Endothelial cell of umbilical vein (primary cell): ENCODE measurements around the gene CNPPD1. TPM values are rescaled to one million over a fixed set of nuclear protein-coding genes. Genes with fewer than 3 reads are reported as not detected.

Source experiments
- BruUV-seq: library from RNA; stranded (reverse); fragments of 400-500 nt; replicated peaks from 2 replicates; lab custom pipeline; 2021; lab: Mats Ljungman, UMichigan
- CTCF ChIA-PET: fragments of 300-600, 350-600 bp; sonication (Branson Sonifier 250); formaldehyde crosslinking; loops from one replicate; lab custom pipeline; 2021; ENCODE audit warnings: antibody characterized with exemption, inconsistent platforms; lab: Charles Lee
- POLR2A ChIA-PET: fragments of 300-600, 350-600 bp; sonication (Branson Sonifier 250); formaldehyde crosslinking; loops from one replicate; lab custom pipeline; 2021; ENCODE audit warnings: antibody characterized with exemption, inconsistent platforms; lab: Charles Lee
- DNase-seq: peaks from one replicate; pipeline ENCODE4 v3.0.0-alpha.2; 2011; ENCODE audit warnings: low read depth, low spot score
- FAIRE-seq: peaks from 2 replicates; lab custom pipeline; 2011; peaks lifted over from hg19 to GRCh38; lab: Jason Lieb, UNC
- H2AFZ ChIP-seq: 2 replicates; pipeline ENCODE4 v1.6.0; 2012; ENCODE audit warnings: low read depth, low read length, control low read depth, inconsistent platforms
- H3K27ac ChIP-seq: 2 replicates; pipeline ENCODE4 v1.5.1; 2011; ENCODE audit warnings: low read depth, mild to moderate bottlenecking, control low read depth, low read length, moderate library complexity; ENCODE audit not compliant: insufficient read depth
- H3K27me3 ChIP-seq, 2 experiments: 2 replicates each; pipeline versions ENCODE4 v1.6.0 to v1.6.1; 2011; ENCODE audit warnings: low read length in 2 of 2, mixed read lengths in 1 of 2; ENCODE audit not compliant: control insufficient read depth in 2 of 2, insufficient read depth in 2 of 2
- H3K36me3 ChIP-seq, 2 experiments: 2 replicates in 1 of 2; 3 replicates in 1 of 2; pipeline ENCODE4 v1.5.1; 2011; ENCODE audit warnings: low read length in 2 of 2, mild to moderate bottlenecking in 1 of 2, moderate library complexity in 1 of 2; ENCODE audit not compliant: control insufficient read depth in 2 of 2, insufficient read depth in 2 of 2; ENCODE audit errors: extremely low read depth in 1 of 2
- H3K4me1 ChIP-seq: 3 replicates; pipeline ENCODE4 v1.5.1; 2011; ENCODE audit warnings: mild to moderate bottlenecking, low read length; ENCODE audit not compliant: control insufficient read depth, insufficient read depth; ENCODE audit errors: extremely low read depth
- H3K4me2 ChIP-seq: 2 replicates; pipeline ENCODE4 v1.6.1; 2011; ENCODE audit warnings: low read length, control low read depth, mixed read lengths; ENCODE audit not compliant: insufficient read depth
- H3K4me3 ChIP-seq, 3 experiments: fragments of 200-600 bp in 1 of 3; sonication (generic), shearing (Covaris generic) in 1 of 3; replicated peaks in 1 of 3; 2 replicates each; pipeline ENCODE4 v1.5.1; 2011 to 2016; ENCODE audit warnings: control low read depth in 3 of 3, low read length in 3 of 3, mild to moderate bottlenecking in 2 of 3, inconsistent platforms in 1 of 3, low read depth in 1 of 3, moderate library complexity in 1 of 3; ENCODE audit not compliant: insufficient read depth in 1 of 3
- H3K79me2 ChIP-seq: 2 replicates; pipeline ENCODE4 v1.6.0; 2012; ENCODE audit warnings: low read length, inconsistent platforms; ENCODE audit not compliant: control insufficient read depth, insufficient read depth
- H3K9ac ChIP-seq: replicated peaks from 2 replicates; pipeline ENCODE3; 2011; ENCODE audit warnings: low read length, control low read depth; ENCODE audit not compliant: insufficient read depth; ENCODE audit errors: extremely low read depth
- H3K9me1 ChIP-seq: replicated peaks from 3 replicates; pipeline ENCODE4 v1.6.0; 2011; ENCODE audit warnings: mild to moderate bottlenecking, low read length; ENCODE audit not compliant: control insufficient read depth, insufficient read depth; ENCODE audit errors: extremely low read depth
- H3K9me3 ChIP-seq: replicated peaks from 2 replicates; pipeline ENCODE4 v1.5.1; 2012; ENCODE audit warnings: low read length, inconsistent platforms; ENCODE audit not compliant: control insufficient read depth, insufficient read depth
- H4K20me1 ChIP-seq: replicated peaks from 2 replicates; pipeline ENCODE3; 2011; ENCODE audit warnings: mild to moderate bottlenecking, low read length; ENCODE audit not compliant: control insufficient read depth, insufficient read depth; ENCODE audit errors: extremely low read depth
- CTCF ChIP-seq, 2 donors: IDR thresholded peaks; 1 replicate in 1 of 2; 2 replicates in 1 of 2; pipeline ENCODE4 v1.5.1; 2011; ENCODE audit warnings: low read length in 2 of 2, mild to moderate bottlenecking in 2 of 2, moderate library complexity in 2 of 2, control low read depth in 1 of 2, inconsistent platforms in 1 of 2, low read depth in 1 of 2; ENCODE audit not compliant: insufficient read depth in 1 of 2; ENCODE audit errors: extremely low read depth in 1 of 2
- EZH2 ChIP-seq: IDR thresholded peaks from 2 replicates; pipeline ENCODE4 v1.6.1; 2012; ENCODE audit warnings: borderline replicate concordance, low read depth, mild to moderate bottlenecking, moderate library complexity, low read length, inconsistent platforms; ENCODE audit not compliant: severe bottlenecking
- FOS ChIP-seq: IDR thresholded peaks from 2 replicates; pipeline ENCODE4 v1.6.1; 2011; ENCODE audit warnings: mild to moderate bottlenecking, low read length, moderate library complexity, borderline replicate concordance; ENCODE audit not compliant: insufficient read depth
- GATA2 ChIP-seq: IDR thresholded peaks from 2 replicates; pipeline ENCODE4 v1.7.0; 2011; ENCODE audit warnings: low read depth, mild to moderate bottlenecking, moderate library complexity, mixed read lengths, low read length; ENCODE audit not compliant: insufficient read length, insufficient read depth
- JUN ChIP-seq: IDR thresholded peaks from 2 replicates; pipeline ENCODE4 v1.6.1; 2011; ENCODE audit warnings: borderline replicate concordance, low read depth; ENCODE audit not compliant: insufficient read length, insufficient read depth
- MAX ChIP-seq: IDR thresholded peaks from 2 replicates; pipeline ENCODE4 v1.6.1; 2011; ENCODE audit not compliant: insufficient read depth, insufficient read length
- MYC ChIP-seq: IDR thresholded peaks from one replicate; pipeline ENCODE4 v1.6.1; 2011; ENCODE audit warnings: mild to moderate bottlenecking, low read depth, low read length
- POLR2A ChIP-seq: IDR thresholded peaks from 2 replicates; pipeline ENCODE4 v1.6.1; 2012; ENCODE audit warnings: low read depth, mild to moderate bottlenecking, control low read depth, low read length
- POLR2AphosphoS5 ChIP-seq: IDR thresholded peaks from 2 replicates; pipeline ENCODE4 v1.6.1; 2012; ENCODE audit warnings: low read depth, mild to moderate bottlenecking, control low read depth, low read length, moderate library complexity; ENCODE audit not compliant: insufficient read depth
- dilution Hi-C: fragments of 300-500 bp; cut with MboI; formaldehyde crosslinking; loops from one replicate; pipeline ENCODE4 v1.15.0; 2019; ENCODE audit warnings: low sequenced_read_pairs; ENCODE audit not compliant: extremely low pct_ligation_motif_present
- intact Hi-C: fragments of 100-400 bp; cut with micrococcal nuclease; formaldehyde crosslinking; loops from one replicate; pipeline ENCODE4 v1.10.0; 2022
- polyA plus RNA-seq, 4 experiments: library from polyadenylated mRNA; depleted of rRNA in 3 of 4; stranded (reverse) in 3 of 4; unstranded in 1 of 4; fragments of >200 nt; gene quantifications; 2 replicates each; pipeline versions ENCODE4 v1.2.1 to v1.2.3, GENCODE V29; 2011 to 2012; ENCODE audit warnings: missing spikeins in 1 of 4
- total RNA-seq: library from RNA; stranded (reverse); gene quantifications from 2 replicates; pipeline ENCODE4 v1.2.3, GENCODE V29; 2021

CNPPD1 gene
- total and polyA plus RNA-seq, 2 donors (not counting 3 experiments of a cell fraction or from before 2014, with no cell fraction given), result 44.0 to 55.7 TPM

GRCh38 chr2:219225350-219225749, 48.6 kb upstream of the CNPPD1 start:
- no peak overlapping the region for H3K4me3 ChIP-seq
- intact Hi-C loops (no loop called here), dilution Hi-C loops (no loop called here)
- H3K9me1 ChIP-seq, result no peaks in the 10 kb centered on the region
- H3K4me1 ChIP-seq, result peaks cover 11% of the 10 kb centered on the region
- TF ChIP-seq MYC (no peak), GATA2 (no peak), MAX (no peak), EZH2 (no peak), POLR2AphosphoS5 (no peak), FOS (no peak), POLR2A (no peak), CTCF (IDR thresholded peaks at IDR 0.05; ENCODE audit: extremely low read depth in 1 of 2, insufficient read depth in 1 of 2, low read depth in 1 of 2, low read length in 2 of 2) (no peak), JUN (no peak)
- H3K79me2 ChIP-seq, result peaks cover 20% of the 10 kb centered on the region
- no peak for DNase-seq
- H3K36me3 ChIP-seq, result peaks cover 3 to 43% of the 10 kb centered on the region in 2 experiments
- no peak overlapping the region for H3K4me2 ChIP-seq
- no peak overlapping the region for H3K27ac ChIP-seq
- FAIRE-seq, result no peak
- no peak overlapping the region for H3K9ac ChIP-seq
- POLR2A ChIA-PET, result no interaction called here
- CTCF ChIA-PET, result no interaction called here
- H3K27me3 ChIP-seq, result no peaks in the 10 kb centered on the region
- no TSS peak for BruUV-seq
- no peak overlapping the region for H2AFZ ChIP-seq
- H4K20me1 ChIP-seq, result no peaks in the 10 kb centered on the region
- no peaks in the 10 kb centered on the region for H3K9me3 ChIP-seq
